DND-41 (cell line): Measurements from ENCODE around the gene GMFB.
"Not testable (repeated sequence)": the region's sequence is repeated elsewhere in the genome, so short reads cannot be mapped to it uniquely, and the experiment has no call there.

ENCODE experiments used
- EZH2 ChIP-seq: IDR thresholded peaks from 3 replicates; pipeline ENCODE4 v1.6.1; 2012; ENCODE audit warnings: borderline replicate concordance, low read depth, mild to moderate bottlenecking, moderate library complexity, low read length, inconsistent platforms; ENCODE audit not compliant: severe bottlenecking
- TF ChIP-seq, protein P1 (sequence below): IDR thresholded peaks from 2 replicates; pipeline ENCODE4 v1.5.1; 2012; ENCODE audit warnings: borderline replicate concordance, low read length, moderate library complexity, mild to moderate bottlenecking; ENCODE audit not compliant: poor library complexity, severe bottlenecking; ENCODE audit errors: extremely low read depth

DNA sequence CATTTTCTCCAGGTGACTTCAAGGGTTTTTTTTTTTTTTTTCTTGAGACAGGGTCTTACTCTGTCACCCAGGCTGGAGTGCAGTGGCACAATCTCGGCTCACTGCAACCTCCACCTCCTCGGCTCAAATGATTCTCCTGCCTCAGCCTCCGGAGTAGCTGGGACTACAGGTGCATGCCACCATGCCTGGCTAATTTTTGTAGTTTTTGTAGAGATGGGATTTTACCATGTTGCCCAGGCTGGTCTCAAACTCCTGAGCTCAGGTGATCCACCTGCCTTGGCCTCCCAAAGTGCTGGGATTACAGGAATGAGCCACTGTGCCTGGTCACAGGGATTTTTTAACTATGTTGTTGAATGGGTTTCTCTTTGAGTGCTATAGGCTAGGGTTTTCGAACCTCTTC, 50.8 kb downstream of the GMFB start:
- TF ChIP-seq, protein P1, sequence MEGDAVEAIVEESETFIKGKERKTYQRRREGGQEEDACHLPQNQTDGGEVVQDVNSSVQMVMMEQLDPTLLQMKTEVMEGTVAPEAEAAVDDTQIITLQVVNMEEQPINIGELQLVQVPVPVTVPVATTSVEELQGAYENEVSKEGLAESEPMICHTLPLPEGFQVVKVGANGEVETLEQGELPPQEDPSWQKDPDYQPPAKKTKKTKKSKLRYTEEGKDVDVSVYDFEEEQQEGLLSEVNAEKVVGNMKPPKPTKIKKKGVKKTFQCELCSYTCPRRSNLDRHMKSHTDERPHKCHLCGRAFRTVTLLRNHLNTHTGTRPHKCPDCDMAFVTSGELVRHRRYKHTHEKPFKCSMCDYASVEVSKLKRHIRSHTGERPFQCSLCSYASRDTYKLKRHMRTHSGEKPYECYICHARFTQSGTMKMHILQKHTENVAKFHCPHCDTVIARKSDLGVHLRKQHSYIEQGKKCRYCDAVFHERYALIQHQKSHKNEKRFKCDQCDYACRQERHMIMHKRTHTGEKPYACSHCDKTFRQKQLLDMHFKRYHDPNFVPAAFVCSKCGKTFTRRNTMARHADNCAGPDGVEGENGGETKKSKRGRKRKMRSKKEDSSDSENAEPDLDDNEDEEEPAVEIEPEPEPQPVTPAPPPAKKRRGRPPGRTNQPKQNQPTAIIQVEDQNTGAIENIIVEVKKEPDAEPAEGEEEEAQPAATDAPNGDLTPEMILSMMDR, result not testable (repeated sequence)
- TF ChIP-seq EZH2, result not testable (repeated sequence)
